ENCODE results near the gene HSPB2. TPM values are rescaled to one million over a fixed set of nuclear protein-coding genes. Genes with fewer than 3 reads are reported as not detected.

The HSPB2 gene
- total RNA-seq, 1 donor = not detected

Small RNA genes within 50 kb of the gene (small RNA-seq; reads per million reads assigned to genes)
- gene C11orf52 = not detected
- gene GNG5P3 = not detected
- not detected for gene RNA5SP351
- not detected for gene RPL37AP8

Other genes starting within 250 kb of the HSPB2 start
- gene PPP2R1B, start 146.3 kb upstream of the HSPB2 start, total RNA-seq = 13.5 TPM
- gene ALG9, start 41.2 kb upstream of the HSPB2 start, total RNA-seq = 27.7 TPM
- gene FDXACB1, start 33.6 kb upstream of the HSPB2 start, total RNA-seq = 3.2 TPM
- 33.4 TPM for gene CFAP68, start 33.2 kb upstream of the HSPB2 start, total RNA-seq
- not detected for gene CRYAB, start 964 bp upstream of the HSPB2 start, total RNA-seq
- gene C11orf52, start 6.2 kb downstream of the HSPB2 start, total RNA-seq = not detected
- 2.7 TPM for gene DIXDC1, start 24.6 kb downstream of the HSPB2 start, total RNA-seq
- gene DLAT, start 112.7 kb downstream of the HSPB2 start, total RNA-seq = 16.7 TPM
- 0.54 TPM for gene PIH1D2, start 161.3 kb downstream of the HSPB2 start, total RNA-seq
- gene NKAPD1, start 161.6 kb downstream of the HSPB2 start, total RNA-seq = 12.1 TPM
- 39.6 TPM for gene TIMM8B, start 174.0 kb downstream of the HSPB2 start, total RNA-seq
- gene SDHD, start 174.1 kb downstream of the HSPB2 start, total RNA-seq = 156 TPM